Body of pancreas (tissue), 4 donors: ENCODE data around the gene WNT5B.

Experiments
- POLR2A ChIP-seq, 3 donors: fragments of 450-650 bp; IDR thresholded peaks; one replicate each; pipeline ENCODE4 v1.6.1; 2016; ENCODE audit warnings: antibody characterized with exemption in 3 of 3, mild to moderate bottlenecking in 2 of 3
- TF ChIP-seq, protein P1 (sequence below), 7 experiments: fragments of 450-650 bp in 4 of 7; fragments of 200-600 bp in 3 of 7; sonication (generic) in 3 of 7; IDR thresholded peaks; one replicate each; pipeline ENCODE4 v1.5.1; 2016 to 2019; ENCODE audit warnings: antibody characterized with exemption in 7 of 7

- TF ChIP-seq, protein P1, sequence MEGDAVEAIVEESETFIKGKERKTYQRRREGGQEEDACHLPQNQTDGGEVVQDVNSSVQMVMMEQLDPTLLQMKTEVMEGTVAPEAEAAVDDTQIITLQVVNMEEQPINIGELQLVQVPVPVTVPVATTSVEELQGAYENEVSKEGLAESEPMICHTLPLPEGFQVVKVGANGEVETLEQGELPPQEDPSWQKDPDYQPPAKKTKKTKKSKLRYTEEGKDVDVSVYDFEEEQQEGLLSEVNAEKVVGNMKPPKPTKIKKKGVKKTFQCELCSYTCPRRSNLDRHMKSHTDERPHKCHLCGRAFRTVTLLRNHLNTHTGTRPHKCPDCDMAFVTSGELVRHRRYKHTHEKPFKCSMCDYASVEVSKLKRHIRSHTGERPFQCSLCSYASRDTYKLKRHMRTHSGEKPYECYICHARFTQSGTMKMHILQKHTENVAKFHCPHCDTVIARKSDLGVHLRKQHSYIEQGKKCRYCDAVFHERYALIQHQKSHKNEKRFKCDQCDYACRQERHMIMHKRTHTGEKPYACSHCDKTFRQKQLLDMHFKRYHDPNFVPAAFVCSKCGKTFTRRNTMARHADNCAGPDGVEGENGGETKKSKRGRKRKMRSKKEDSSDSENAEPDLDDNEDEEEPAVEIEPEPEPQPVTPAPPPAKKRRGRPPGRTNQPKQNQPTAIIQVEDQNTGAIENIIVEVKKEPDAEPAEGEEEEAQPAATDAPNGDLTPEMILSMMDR (IDR thresholded peaks at IDR 0.05), result no peak
- TF ChIP-seq POLR2A (IDR thresholded peaks at IDR 0.05), result no peak
These were observed 15.8 kb downstream of the WNT5B start for GRCh38 chr12:1644534-1645438.
